HCT116 (cell line): Measurements from ENCODE around the gene NIN. TPM values are rescaled to one million over a fixed set of nuclear protein-coding genes. Genes with fewer than 3 reads are reported as not detected.

Source experiments
- ATAC-seq: fragments of 200-7000 bp; cut with Tn5 transposase; 2 replicates; pipeline ENCODE4 v1.9.1; 2020; ENCODE audit warnings: mild to moderate bottlenecking, moderate library complexity
- BruUV-seq: library from RNA; stranded (reverse); fragments of 400-500 nt; replicated peaks from 2 replicates; lab custom pipeline; 2021; lab: Mats Ljungman, UMichigan
- CTCF ChIA-PET: fragments of 300-600 bp; sonication (Branson Sonifier 250); formaldehyde crosslinking; loops from one replicate; lab custom pipeline; 2021; ENCODE audit warnings: antibody characterized with exemption; lab: Charles Lee
- POLR2A ChIA-PET: fragments of 300-600, 350-600 bp; sonication (Branson Sonifier 250); formaldehyde crosslinking; loops from one replicate; lab custom pipeline; 2021; ENCODE audit warnings: antibody characterized with exemption; lab: Charles Lee
- RAD21 ChIA-PET, 2 experiments: fragments of 300-600 bp; sonication (Branson Sonifier 250); formaldehyde crosslinking; loops; one replicate each; lab custom pipeline; 2023; ENCODE audit warnings: low total read pairs in 2 of 2; ENCODE audit not compliant: uncharacterized antibody in 2 of 2, unreplicated experiment in 2 of 2, low non-redundant PET in 1 of 2; lab: Charles Lee
- DNase-seq: peaks from one replicate; pipeline ENCODE4 v3.0.0-alpha.2; 2010; ENCODE audit warnings: low read depth, low spot score
- H2AFZ ChIP-seq: fragments of 200-600 bp; shearing (Covaris generic), sonication (generic); 2 replicates; pipeline ENCODE4 v1.6.1; 2017; ENCODE audit warnings: low read depth, mixed run types, mixed read lengths, antibody characterized with exemption, low read length; ENCODE audit not compliant: poor library complexity, severe bottlenecking
- H3K27ac ChIP-seq: 2 replicates; pipeline ENCODE4 v1.5.1; 2012; ENCODE audit warnings: low read depth, low read length
- H3K27me3 ChIP-seq: fragments of 200-600 bp; sonication (generic); 2 replicates; pipeline ENCODE4 v1.6.1; 2016; ENCODE audit warnings: mixed run types, low read length, mixed read lengths; ENCODE audit not compliant: insufficient read depth
- H3K36me3 ChIP-seq, 2 experiments: fragments of 200-500 bp in 1 of 2; fragments of 200-600 bp in 1 of 2; sonication (Bioruptor generic) in 1 of 2; sonication (generic) in 1 of 2; 2 replicates each; pipeline versions ENCODE4 v1.5.1 to v1.6.1; 2014 to 2016; ENCODE audit warnings: low read length in 2 of 2, inconsistent platforms in 1 of 2, mixed read lengths in 1 of 2, mixed run types in 1 of 2; ENCODE audit not compliant: insufficient read depth in 2 of 2, control insufficient read depth in 1 of 2
- H3K4me1 ChIP-seq, 2 experiments: fragments of 200-600 bp in 1 of 2; sonication (generic) in 1 of 2; 2 replicates each; pipeline versions ENCODE4 v1.5.1 to v1.6.1; 2012 to 2017; ENCODE audit warnings: low read length in 2 of 2, inconsistent platforms in 1 of 2, mild to moderate bottlenecking in 1 of 2, mixed read lengths in 1 of 2, mixed run types in 1 of 2, moderate library complexity in 1 of 2; ENCODE audit not compliant: insufficient read depth in 2 of 2, control insufficient read depth in 1 of 2
- H3K4me2 ChIP-seq: fragments of 200-600 bp; sonication (generic); 2 replicates; pipeline ENCODE4 v1.6.1; 2017; ENCODE audit warnings: mixed run types, low read length, mixed read lengths
- H3K4me3 ChIP-seq, 2 experiments: fragments of 200-600 bp in 1 of 2; sonication (generic) in 1 of 2; replicated peaks in 1 of 2; 2 replicates each; pipeline ENCODE4 v1.5.1; 2011 to 2016; ENCODE audit warnings: low read length in 2 of 2, control low read depth in 1 of 2, low read depth in 1 of 2, mild to moderate bottlenecking in 1 of 2, mixed read lengths in 1 of 2, mixed run types in 1 of 2
- H3K79me2 ChIP-seq: fragments of 200-600 bp; sonication (generic); 2 replicates; pipeline ENCODE4 v1.6.1; 2017; ENCODE audit warnings: mild to moderate bottlenecking, mixed run types, low read length, moderate library complexity, mixed read lengths; ENCODE audit not compliant: insufficient read depth
- H3K9ac ChIP-seq: fragments of 200-600 bp; sonication (generic); 2 replicates; pipeline ENCODE4 v1.6.1; 2016; ENCODE audit warnings: low read length, mixed read lengths
- H3K9me2 ChIP-seq: fragments of 200-600 bp; sonication (generic), shearing (Covaris generic); 2 replicates; pipeline ENCODE4 v1.6.1; 2017; ENCODE audit warnings: mixed run types, mild to moderate bottlenecking, moderate library complexity; ENCODE audit not compliant: insufficient read depth
- H3K9me3 ChIP-seq, 2 experiments: fragments of 200-500 bp in 1 of 2; fragments of 200-600 bp in 1 of 2; sonication (Bioruptor generic) in 1 of 2; sonication (generic) in 1 of 2; 2 replicates each; pipeline ENCODE4 v1.6.1; 2014 to 2017; ENCODE audit warnings: low read length in 2 of 2, mixed read lengths in 2 of 2, inconsistent platforms in 1 of 2, low read depth in 1 of 2, mild to moderate bottlenecking in 1 of 2, mixed run types in 1 of 2, moderate library complexity in 1 of 2; ENCODE audit not compliant: control insufficient read depth in 1 of 2, insufficient read depth in 1 of 2
- H4K20me1 ChIP-seq: fragments of 200-600 bp; sonication (generic), shearing (Covaris generic); 2 replicates; pipeline ENCODE4 v1.6.1; 2017; ENCODE audit warnings: mixed run types, mild to moderate bottlenecking, moderate library complexity; ENCODE audit not compliant: insufficient read depth
- CEBPB ChIP-seq: IDR thresholded peaks from 2 replicates; pipeline ENCODE4 v1.6.1; 2012; ENCODE audit warnings: low read depth
- YY1 ChIP-seq: IDR thresholded peaks from 2 replicates; pipeline ENCODE4 v1.6.1; 2011; ENCODE audit warnings: low read length, low read depth, moderate library complexity, mild to moderate bottlenecking; ENCODE audit not compliant: insufficient replicate concordance; ENCODE audit errors: extremely low read depth
- ZFX ChIP-seq: fragments of 450-650 bp; IDR thresholded peaks from 2 replicates; pipeline ENCODE4 v1.6.1; 2017
- ZNF274 ChIP-seq: fragments of 200-500 bp; sonication (Bioruptor generic); IDR thresholded peaks from 2 replicates; pipeline ENCODE4 v1.6.1; 2014; ENCODE audit warnings: mild to moderate bottlenecking, low read depth, low read length, inconsistent platforms
- intact Hi-C: fragments of 100-400 bp; cut with micrococcal nuclease; formaldehyde crosslinking; loops from 2 replicates; pipeline ENCODE4 v1.10.0; 2022
- total RNA-seq: library from RNA; stranded (reverse); gene quantifications from one replicate; pipeline ENCODE4 v1.2.1, GENCODE V29; 2021; ENCODE audit not compliant: unreplicated experiment
- TF ChIP-seq, protein P1 (sequence below): IDR thresholded peaks from 2 replicates; pipeline ENCODE4 v1.6.1; 2012
- TF ChIP-seq, protein P2 (sequence below): IDR thresholded peaks from 2 replicates; pipeline ENCODE4 v1.6.1; 2011; ENCODE audit warnings: mild to moderate bottlenecking, low read length, moderate library complexity; ENCODE audit not compliant: insufficient replicate concordance; ENCODE audit errors: extremely low read depth

The NIN gene
- total RNA-seq, 1 experiment from 2014 or later: 39.6 TPM

DNA sequence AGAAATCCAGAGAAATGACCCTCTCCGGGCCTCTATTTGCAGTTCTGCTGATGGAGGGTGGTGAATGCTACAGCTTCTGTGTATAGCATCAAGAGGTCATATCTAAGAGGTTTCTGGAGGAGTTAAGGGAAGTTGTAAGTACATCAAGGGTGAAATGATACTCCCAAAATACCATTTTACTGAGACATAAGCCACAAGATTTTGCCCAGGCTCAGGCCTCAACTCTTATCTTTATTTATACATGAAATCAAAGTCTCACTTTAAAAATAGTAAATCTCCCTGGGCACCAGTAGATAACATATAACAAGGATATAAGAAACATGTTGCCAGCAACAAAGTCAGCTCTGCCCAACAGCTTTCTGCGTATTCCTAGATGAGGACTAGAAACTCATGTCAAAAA is 40.4 kb downstream of the NIN start:
- ATAC-seq (no peak), DNase-seq (no peak)
- Histone ChIP-seq H3K9me3 (no peaks in the 10 kb centered on the region), H3K4me1 (no peaks in the 10 kb centered on the region), H3K4me3 (no peak overlapping the region), H3K27ac (no peak overlapping the region), H4K20me1 (no peaks in the 10 kb centered on the region), H3K9ac (no peak overlapping the region), H2AFZ (no peak overlapping the region), H3K79me2 (0 out of 2 replicates have a peak, but pooled peaks cover 2% of the 10 kb centered on the region), H3K9me2 (no peaks in the 10 kb centered on the region), H3K4me2 (no peak overlapping the region), H3K27me3 (no peaks in the 10 kb centered on the region), H3K36me3 (peaks cover 0 to 5% of the 10 kb centered on the region in 2 experiments; a peak in 3 of 4 replicates)
- intact Hi-C loops: no loop called here
- no peak for TF ChIP-seq CEBPB
- TF ChIP-seq, protein P1, sequence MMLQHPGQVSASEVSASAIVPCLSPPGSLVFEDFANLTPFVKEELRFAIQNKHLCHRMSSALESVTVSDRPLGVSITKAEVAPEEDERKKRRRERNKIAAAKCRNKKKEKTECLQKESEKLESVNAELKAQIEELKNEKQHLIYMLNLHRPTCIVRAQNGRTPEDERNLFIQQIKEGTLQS: no peak
- no peak for TF ChIP-seq ZNF274
- TF ChIP-seq YY1: no peak
- CTCF ChIA-PET: no interaction called here
- POLR2A ChIA-PET: no interaction called here
- RAD21 ChIA-PET: no interaction called here
- no TSS peak for BruUV-seq

DNA sequence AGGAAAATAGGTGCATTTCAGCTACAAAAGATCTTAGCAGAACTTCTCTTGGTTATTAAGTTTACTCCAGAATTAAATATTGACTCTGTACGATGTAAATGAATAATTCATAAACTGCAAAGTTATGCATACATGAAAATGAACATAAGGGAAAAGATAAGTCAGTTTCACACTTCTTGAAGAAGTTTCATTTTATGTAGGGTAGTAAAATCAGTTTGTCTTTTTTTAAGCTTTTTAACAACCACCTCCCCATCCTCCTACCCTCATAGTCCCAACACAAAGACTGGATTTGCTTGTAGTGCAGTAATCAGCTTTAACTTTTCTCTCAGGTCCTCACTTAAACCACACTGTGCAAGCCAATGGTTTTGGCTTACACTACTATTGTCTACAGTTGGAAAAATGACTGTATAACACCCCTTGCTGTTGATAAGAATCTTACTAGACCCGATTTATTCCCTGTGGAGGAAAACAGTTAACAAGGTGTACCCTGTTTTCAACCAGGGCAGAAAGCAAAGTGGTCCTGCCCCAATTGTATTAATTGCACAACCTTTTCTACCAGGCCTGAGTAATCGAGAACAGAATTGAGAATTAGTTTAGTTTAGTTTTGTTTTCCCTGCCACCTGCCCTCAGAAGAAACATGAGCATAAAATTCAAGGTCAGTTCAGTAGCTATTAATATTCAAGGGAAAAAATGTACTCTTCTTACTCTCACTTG is 44.1 kb downstream of the NIN start:
- POLR2A ChIA-PET: no interaction called here
- Histone ChIP-seq H3K4me2 (no peak overlapping the region), H4K20me1 (no peaks in the 10 kb centered on the region), H3K9me3 (no peaks in the 10 kb centered on the region), H3K4me1 (no peaks in the 10 kb centered on the region), H3K4me3 (no peak overlapping the region), H3K27me3 (no peaks in the 10 kb centered on the region), H3K79me2 (no peaks in the 10 kb centered on the region), H3K9me2 (no peaks in the 10 kb centered on the region), H2AFZ (no peak overlapping the region), H3K9ac (no peak overlapping the region), H3K27ac (no peak overlapping the region), H3K36me3 (peaks cover 0 to 4% of the 10 kb centered on the region in 2 experiments; a peak in 3 of 4 replicates)
- RAD21 ChIA-PET: no interaction called here
- DNase-seq (no peak), ATAC-seq (no peak)
- CTCF ChIA-PET: interaction anchor here (0.8 to 1.5 kb wide), 2 partner anchors 13 to 73 kb away, joined by 3 to 4 read pairs; no protein-coding TSS in a partner anchor
- TF ChIP-seq, protein P2, sequence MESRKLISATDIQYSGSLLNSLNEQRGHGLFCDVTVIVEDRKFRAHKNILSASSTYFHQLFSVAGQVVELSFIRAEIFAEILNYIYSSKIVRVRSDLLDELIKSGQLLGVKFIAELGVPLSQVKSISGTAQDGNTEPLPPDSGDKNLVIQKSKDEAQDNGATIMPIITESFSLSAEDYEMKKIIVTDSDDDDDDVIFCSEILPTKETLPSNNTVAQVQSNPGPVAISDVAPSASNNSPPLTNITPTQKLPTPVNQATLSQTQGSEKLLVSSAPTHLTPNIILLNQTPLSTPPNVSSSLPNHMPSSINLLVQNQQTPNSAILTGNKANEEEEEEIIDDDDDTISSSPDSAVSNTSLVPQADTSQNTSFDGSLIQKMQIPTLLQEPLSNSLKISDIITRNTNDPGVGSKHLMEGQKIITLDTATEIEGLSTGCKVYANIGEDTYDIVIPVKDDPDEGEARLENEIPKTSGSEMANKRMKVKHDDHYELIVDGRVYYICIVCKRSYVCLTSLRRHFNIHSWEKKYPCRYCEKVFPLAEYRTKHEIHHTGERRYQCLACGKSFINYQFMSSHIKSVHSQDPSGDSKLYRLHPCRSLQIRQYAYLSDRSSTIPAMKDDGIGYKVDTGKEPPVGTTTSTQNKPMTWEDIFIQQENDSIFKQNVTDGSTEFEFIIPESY: no peak
- no peak for TF ChIP-seq ZFX
- intact Hi-C loops: no loop called here
- BruUV-seq: no TSS peak
